ENCODE results near the gene HNMT. TPM values are rescaled to one million over a fixed set of nuclear protein-coding genes. Genes with fewer than 3 reads are reported as not detected.
A peak's percentile ranks its signal among the peaks of the same experiment; 100 is the strongest.

Gene HNMT
- total and polyA plus RNA-seq, 2 of the 13 experiments (the other 11 are each of a cell fraction or from before 2014, with no cell fraction given) = 279 to 309 TPM

DNA sequence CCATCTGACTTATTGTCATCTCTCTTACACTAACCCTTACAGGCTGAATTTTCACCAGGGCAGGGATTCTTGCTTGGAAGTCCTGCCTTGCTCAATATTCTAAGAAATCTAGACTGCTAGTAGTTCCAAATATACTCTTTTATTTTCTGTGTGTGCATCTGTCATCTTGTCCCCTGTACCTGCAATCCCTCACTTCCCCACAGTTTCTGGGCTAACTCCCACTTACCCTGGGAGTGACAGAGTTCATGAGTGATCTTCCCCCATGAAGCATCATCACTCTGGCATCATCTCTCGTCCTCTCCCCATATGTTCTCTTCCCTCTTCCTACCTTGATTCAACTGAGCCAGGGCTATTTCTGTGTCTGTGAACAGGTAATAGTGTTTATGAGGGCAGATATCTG lies 35.7 kb downstream of the HNMT start:
- Histone ChIP-seq H3K27ac (ENCODE audit: extremely low read length, insufficient read depth, low read length) (no peak overlapping the region), H3K9me3 (ENCODE audit: low read length) (peaks cover 12% of the 10 kb centered on the region), H4K20me1 (ENCODE audit: insufficient read depth, low read length) (0 out of 2 replicates have a peak, but pooled peaks cover 6% of the 10 kb centered on the region), H2AFZ (ENCODE audit: low read length) (no peak overlapping the region), H3K4me2 (ENCODE audit: low read depth, low read length) (no peak overlapping the region), H3K79me2 (ENCODE audit: insufficient read depth, low read length) (peaks cover 6% of the 10 kb centered on the region), H3K4me3 (replicated peaks in 1 of 3; ENCODE audit: insufficient read depth in 1 of 3, low read depth in 2 of 3, low read length in 3 of 3) (no peak overlapping the region), H3K9ac (ENCODE audit: insufficient read depth, low read depth, low read length) (no peak overlapping the region), H3K4me1 (ENCODE audit: insufficient read depth, low read length) (no peaks in the 10 kb centered on the region), H3K27me3 (ENCODE audit: control insufficient read depth in 1 of 2, insufficient read depth in 2 of 2, low read length in 2 of 2) (no peaks in the 10 kb centered on the region), H3K36me3 (replicated peaks in 1 of 2; ENCODE audit: control insufficient read depth in 1 of 2, insufficient read depth in 2 of 2, low read length in 2 of 2) (peaks cover 20 to 57% of the 10 kb centered on the region in 2 experiments)
- intact Hi-C loops (cut with micrococcal nuclease; ENCODE audit: unreplicated experiment) (no loop called here), in situ Hi-C loops (cut with HindIII; ENCODE audit: extremely low pct_ligation_motif_present, low pct_unique_long_range_greater_than_20kb) (no loop called here)
- ChIA-PET CTCF (ENCODE audit: low intra/inter-chr PET ratio, low total read pairs) (interaction anchor here (1.1 kb wide), 1 partner anchor 90 kb away, joined by 3 read pairs; no protein-coding TSS in a partner anchor), POLR2A (no interaction called here)
- no peak for FAIRE-seq
- ATAC-seq = peak; percentile 39
- no peak for TF ChIP-seq ZNF431 (CRISPR knock-in tag; IDR thresholded peaks at IDR 0.05; ENCODE audit: borderline replicate concordance, low read depth)
- TF ChIP-seq, protein P1, sequence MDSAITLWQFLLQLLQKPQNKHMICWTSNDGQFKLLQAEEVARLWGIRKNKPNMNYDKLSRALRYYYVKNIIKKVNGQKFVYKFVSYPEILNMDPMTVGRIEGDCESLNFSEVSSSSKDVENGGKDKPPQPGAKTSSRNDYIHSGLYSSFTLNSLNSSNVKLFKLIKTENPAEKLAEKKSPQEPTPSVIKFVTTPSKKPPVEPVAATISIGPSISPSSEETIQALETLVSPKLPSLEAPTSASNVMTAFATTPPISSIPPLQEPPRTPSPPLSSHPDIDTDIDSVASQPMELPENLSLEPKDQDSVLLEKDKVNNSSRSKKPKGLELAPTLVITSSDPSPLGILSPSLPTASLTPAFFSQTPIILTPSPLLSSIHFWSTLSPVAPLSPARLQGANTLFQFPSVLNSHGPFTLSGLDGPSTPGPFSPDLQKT (CRISPR knock-in tag; IDR thresholded peaks at IDR 0.05; ENCODE audit: borderline replicate concordance) = no peak
- peak; percentile 87 for TF ChIP-seq RBM22 (optimal IDR thresholded peaks at IDR 0.05; ENCODE audit: low read length)
- TF ChIP-seq GFI1 (CRISPR knock-in tag; IDR thresholded peaks at IDR 0.05; ENCODE audit: borderline replicate concordance) = no peak
- peak in 1 of 2 experiments; percentile 33; a peak in 1 of 4 replicates for TF ChIP-seq POLR2A (IDR thresholded peaks at IDR 0.05; ENCODE audit: insufficient read depth in 1 of 2, low read depth in 2 of 2, low read length in 2 of 2)
- TF ChIP-seq PAF1 (CRISPR knock-in tag; IDR thresholded peaks at IDR 0.05) = peak; percentile 92
- TF ChIP-seq STAT5B (CRISPR knock-in tag; IDR thresholded peaks at IDR 0.05) = no peak
- no peak for DNase-seq (ENCODE audit: low spot score)
- 94% methylated on average over 1 of the region's 1 CpG for WGBS (ENCODE audit: low lambda C conversion rate)
- BruUV-seq (replicated peaks) = no TSS peak

- intact Hi-C loops (cut with micrococcal nuclease; ENCODE audit: unreplicated experiment) (no loop called here), in situ Hi-C loops (cut with HindIII; ENCODE audit: extremely low pct_ligation_motif_present, low pct_unique_long_range_greater_than_20kb) (no loop called here)
- H3K4me1 ChIP-seq (ENCODE audit: insufficient read depth, low read length) = no peaks in the 10 kb centered on the region
- H2AFZ ChIP-seq (ENCODE audit: low read length) = no peak overlapping the region
- CTCF ChIA-PET (ENCODE audit: low intra/inter-chr PET ratio, low total read pairs) = no interaction called here
- ATAC-seq = no peak
- FAIRE-seq = no peak
- BruUV-seq (replicated peaks) = no TSS peak
- 0 out of 2 replicates have a peak, but pooled peaks cover 6% of the 10 kb centered on the region for H4K20me1 ChIP-seq (ENCODE audit: insufficient read depth, low read length)
- H3K9ac ChIP-seq (ENCODE audit: insufficient read depth, low read depth, low read length) = no peak overlapping the region
- H3K27me3 ChIP-seq (ENCODE audit: control insufficient read depth in 1 of 2, insufficient read depth in 2 of 2, low read length in 2 of 2) = no peaks in the 10 kb centered on the region
- H3K4me2 ChIP-seq (ENCODE audit: low read depth, low read length) = no peak overlapping the region
- POLR2A ChIA-PET = no interaction called here
- H3K27ac ChIP-seq (ENCODE audit: extremely low read length, insufficient read depth, low read length) = no peak overlapping the region
- H3K9me3 ChIP-seq (ENCODE audit: low read length) = peaks cover 4% of the 10 kb centered on the region; the same call in 1 of the 2 replicates
- no peak overlapping the region for H3K4me3 ChIP-seq (replicated peaks in 1 of 3; ENCODE audit: insufficient read depth in 1 of 3, low read depth in 2 of 3, low read length in 3 of 3)
- H3K36me3 ChIP-seq (replicated peaks in 1 of 2; ENCODE audit: control insufficient read depth in 1 of 2, insufficient read depth in 2 of 2, low read length in 2 of 2) = peaks cover 23 to 65% of the 10 kb centered on the region in 2 experiments
- peaks cover 6% of the 10 kb centered on the region for H3K79me2 ChIP-seq (ENCODE audit: insufficient read depth, low read length)
- no peak for DNase-seq (ENCODE audit: low spot score)
- TF ChIP-seq ZBTB21 (CRISPR knock-in tag; IDR thresholded peaks at IDR 0.05) (no peak), SKI (IDR thresholded peaks at IDR 0.05; ENCODE audit: partially characterized antibody) (no peak), KLF16 (CRISPR knock-in tag; IDR thresholded peaks at IDR 0.05) (no peak), ZNF674 (CRISPR knock-in tag; IDR thresholded peaks at IDR 0.05; ENCODE audit: low read depth) (no peak), ZBTB8A (CRISPR knock-in tag; IDR thresholded peaks at IDR 0.05; ENCODE audit: borderline replicate concordance, low read depth) (no peak), ZNF543 (CRISPR knock-in tag; IDR thresholded peaks at IDR 0.05) (no peak), RFX3 (CRISPR knock-in tag; IDR thresholded peaks at IDR 0.05) (no peak), FOSL1 (CRISPR knock-in tag; IDR thresholded peaks at IDR 0.05; ENCODE audit: borderline replicate concordance) (no peak), RBM39 (IDR thresholded peaks at IDR 0.05; ENCODE audit: low read depth, low read length, poor library complexity, severe bottlenecking) (no peak), ZBTB42 (CRISPR knock-in tag; IDR thresholded peaks at IDR 0.05) (no peak), CBFB (CRISPR knock-in tag; IDR thresholded peaks at IDR 0.05) (no peak)
- TF ChIP-seq, protein P2, sequence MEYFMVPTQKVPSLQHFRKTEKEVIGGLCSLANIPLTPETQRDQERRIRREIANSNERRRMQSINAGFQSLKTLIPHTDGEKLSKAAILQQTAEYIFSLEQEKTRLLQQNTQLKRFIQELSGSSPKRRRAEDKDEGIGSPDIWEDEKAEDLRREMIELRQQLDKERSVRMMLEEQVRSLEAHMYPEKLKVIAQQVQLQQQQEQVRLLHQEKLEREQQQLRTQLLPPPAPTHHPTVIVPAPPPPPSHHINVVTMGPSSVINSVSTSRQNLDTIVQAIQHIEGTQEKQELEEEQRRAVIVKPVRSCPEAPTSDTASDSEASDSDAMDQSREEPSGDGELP (IDR thresholded peaks at IDR 0.05; ENCODE audit: borderline replicate concordance, low read depth) = no peak
These were observed 36.5 kb downstream of the HNMT start for GRCh38 chr2:138000796-138001195.

Data from HepG2 (cell line).